UCSD-AML1 (cell line): ENCODE results near the gene SPATA31D4.
"Not testable (repeated sequence)": the region's sequence is repeated elsewhere in the genome, so short reads cannot be mapped to it uniquely, and the experiment has no call there.

Experiments
- DNase-seq: peaks from one replicate; lab custom pipeline; 2025; ENCODE audit not compliant: unreplicated experiment; lab: John Stamatoyannopoulos, UW

The SPATA31D4 gene

DNA sequence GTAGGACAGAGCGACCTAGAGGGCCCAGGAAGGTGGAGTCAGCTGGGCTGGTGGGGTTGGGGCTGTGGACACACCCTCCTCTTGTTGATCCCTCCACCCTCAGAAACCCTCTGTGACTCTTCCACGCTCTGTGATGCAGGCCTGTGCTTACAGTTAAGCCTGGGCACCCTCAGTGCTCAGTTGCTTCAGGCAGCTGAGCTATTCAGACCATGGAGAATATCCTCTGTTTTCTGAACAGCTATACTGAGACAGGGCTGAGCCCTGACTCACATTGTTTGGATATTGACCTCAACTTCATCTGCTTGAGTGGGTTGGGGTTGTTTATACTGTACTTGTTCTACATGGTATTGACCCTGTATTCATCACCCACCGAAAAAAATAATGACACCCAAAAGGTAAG, at the start of gene SPATA31D4:
SPATA31D4 (plus strand) TSS at position 124 of the 400 bp plus-strand sequence; CDS start at position 210, 86 bp downstream.
- not testable (repeated sequence) for DNase-seq

DNA sequence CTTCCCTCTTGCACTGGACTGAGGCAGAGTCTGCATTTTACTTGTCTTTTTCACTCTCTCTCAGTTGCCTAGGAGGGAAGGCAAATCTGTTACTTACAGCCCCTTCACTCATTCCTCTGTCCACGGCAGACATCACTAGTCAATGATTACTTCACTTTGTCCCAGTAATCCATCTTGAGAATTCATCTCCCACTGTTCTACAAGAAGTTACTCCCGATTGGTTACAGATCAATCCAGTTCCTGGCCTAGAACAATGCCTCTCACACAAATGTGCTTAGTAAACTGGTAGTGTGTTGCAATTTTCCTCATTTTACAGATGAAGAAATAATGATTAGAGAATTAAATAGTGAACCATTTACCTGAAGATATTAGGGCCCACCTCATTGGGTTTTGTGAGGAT, 49.7 kb upstream of the SPATA31D4 start:
- no peak for DNase-seq

GRCh38 chr9:81879501-81879916, 48.7 kb upstream of the SPATA31D4 start:
- DNase-seq = no peak

DNA sequence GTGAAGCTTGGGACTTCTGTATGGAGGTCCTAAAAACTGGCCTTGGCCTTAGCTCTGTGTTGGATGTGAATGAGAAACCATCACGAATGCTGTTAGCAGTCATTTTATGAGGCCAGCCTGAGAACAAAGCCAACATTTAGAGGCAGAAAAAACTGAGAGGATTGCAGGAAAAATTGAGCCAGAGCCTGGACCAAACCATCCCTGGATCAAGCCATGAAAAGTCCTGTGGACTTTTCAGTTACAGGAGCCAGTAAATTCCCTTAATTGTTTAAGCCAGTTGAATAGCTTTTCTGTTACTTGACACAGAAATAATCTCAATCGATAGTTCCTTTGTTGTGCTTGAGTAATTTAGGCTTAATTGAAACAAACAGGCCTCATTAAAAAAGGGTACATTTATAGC, 42.6 kb upstream of the SPATA31D4 start:
- no peak for DNase-seq

DNA sequence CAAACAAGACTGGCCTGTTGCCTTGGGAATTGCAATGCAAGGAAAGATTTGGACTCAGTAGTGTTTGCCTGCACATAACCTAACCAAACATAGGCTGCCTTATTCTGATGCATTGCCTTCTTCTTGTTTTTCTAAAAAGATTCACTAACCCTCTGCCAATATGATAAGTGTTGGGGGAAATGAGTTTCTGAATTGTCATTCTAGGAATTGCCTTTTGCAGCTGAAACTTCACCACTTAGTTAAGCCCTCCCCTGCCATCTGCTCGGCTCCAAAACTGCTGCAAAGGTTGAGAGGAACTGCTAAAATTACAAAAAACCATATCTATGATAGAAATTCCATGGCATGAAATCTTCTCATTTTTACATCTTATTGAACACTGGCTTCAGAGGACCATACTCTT, 41.6 kb upstream of the SPATA31D4 start:
- DNase-seq = no peak

DNA sequence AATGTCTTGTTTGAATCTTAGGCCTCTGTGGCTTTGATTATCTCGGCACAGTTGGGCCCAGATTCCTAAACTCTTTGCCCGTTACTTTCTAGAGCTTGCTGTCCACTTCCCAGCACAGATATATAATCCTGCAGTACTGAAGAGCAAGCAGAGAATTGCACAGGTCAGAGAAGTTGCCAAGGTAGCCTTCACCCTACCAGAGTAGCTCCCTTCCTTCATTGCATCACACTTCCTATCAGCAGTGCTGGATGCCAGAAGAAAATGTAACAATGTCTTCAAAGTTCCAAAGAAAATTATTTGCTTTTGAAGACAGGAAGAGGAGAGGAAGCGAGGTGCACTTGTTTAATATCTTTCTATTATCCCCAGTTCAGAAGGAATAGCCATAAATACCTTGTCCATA, 38.1 kb upstream of the SPATA31D4 start:
- DNase-seq = no peak

DNA sequence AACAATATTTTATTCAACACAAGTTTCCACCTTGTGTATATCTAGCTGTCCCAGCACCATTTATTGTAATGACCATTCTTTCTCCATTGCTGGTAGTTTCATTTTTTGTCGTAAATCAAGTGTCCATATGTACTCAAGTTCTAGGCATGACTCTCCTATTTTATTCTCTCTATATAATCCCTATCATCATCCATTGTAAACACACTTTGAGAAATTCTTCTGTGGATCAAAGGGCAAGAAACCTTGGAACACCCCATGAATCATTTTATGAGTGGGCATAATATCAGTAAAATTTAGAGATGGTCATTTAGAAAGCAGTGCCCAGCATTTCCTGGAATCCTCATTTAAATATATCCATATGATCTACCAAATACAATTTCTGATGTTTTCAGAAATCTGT, 35.8 kb upstream of the SPATA31D4 start:
- DNase-seq = no peak

DNA sequence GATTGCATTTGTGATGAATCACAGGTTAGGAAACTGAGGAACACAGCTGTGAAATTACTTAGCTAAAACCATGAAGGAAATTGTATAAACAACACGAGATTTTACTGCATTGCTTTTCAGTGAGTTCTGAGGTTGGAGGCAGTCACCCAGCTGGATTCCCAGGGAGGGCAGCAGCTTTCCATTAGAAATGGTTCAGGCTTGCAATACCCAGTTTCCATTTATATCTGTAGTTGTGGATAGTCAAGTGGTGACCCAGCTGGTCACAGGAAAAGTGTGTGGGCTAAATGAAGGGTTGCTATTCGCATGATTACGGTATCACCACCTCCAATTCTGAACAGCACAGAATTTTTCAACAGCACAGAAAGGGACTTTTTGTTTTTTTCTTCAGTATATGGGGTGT, 34.3 kb upstream of the SPATA31D4 start:
- DNase-seq = no peak

DNA sequence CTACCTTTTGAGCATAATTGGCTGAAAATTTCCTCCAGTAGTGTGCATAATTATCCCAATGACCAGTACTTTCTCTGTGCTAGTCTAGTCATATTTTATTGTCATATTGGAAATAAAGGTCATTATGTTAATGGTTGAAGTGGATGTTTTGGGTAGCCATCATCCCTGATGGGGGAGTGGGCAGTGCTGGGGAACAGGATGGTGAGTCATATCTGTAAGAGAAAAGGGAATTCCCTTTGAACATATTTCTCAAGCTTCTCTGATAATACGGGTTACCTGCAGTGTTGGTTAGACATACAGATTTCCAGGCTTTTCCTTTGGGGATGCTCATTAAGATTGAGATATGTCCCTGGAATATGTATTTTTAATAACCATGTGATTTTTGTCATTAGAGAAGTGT, 33.3 kb upstream of the SPATA31D4 start:
- no peak for DNase-seq

DNA sequence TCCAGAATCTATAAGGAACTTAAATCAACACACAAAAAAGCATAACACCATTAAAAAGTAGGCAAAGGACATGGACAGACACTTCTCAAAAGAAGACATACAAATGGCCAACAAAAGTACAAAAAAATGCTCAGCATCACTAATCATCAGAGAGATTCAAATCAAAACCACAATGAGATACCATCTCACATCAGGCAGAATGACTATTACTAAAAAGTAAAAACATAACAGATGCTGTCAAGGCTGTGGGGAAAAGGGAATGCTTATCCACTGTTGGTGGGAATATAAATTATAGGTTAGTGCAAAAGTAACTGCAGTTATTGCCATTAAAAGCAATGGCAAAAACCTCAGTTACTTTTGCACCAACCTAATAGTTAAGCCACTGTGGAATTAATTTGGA, 32.2 kb upstream of the SPATA31D4 start:
- DNase-seq = no peak

DNA sequence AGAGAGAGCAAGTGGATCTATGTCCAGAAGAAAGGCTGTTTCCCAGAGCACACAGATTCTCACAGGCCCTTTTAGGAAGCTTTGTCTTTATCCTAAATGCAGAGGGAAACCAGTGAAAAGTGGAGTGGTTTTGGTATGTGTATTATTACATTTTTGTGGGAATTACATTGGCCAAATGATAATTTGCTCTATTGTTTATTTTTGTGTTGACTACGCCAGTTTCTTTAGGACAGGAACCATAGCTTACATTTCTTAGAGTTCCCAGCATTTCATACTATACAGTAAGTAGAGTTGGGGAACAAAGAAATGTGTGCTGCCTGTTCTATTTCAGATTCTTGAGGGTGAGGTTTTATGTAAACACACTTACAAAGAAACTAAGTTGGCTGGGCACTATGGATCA, 29.4 kb upstream of the SPATA31D4 start:
- DNase-seq = no peak

- DNase-seq = no peak
Observed at GRCh38 chr9:81902196-81902595, 26.0 kb upstream of the SPATA31D4 start.

- no peak for DNase-seq
Observed at GRCh38 chr9:81902626-81903025, 25.6 kb upstream of the SPATA31D4 start.

DNA sequence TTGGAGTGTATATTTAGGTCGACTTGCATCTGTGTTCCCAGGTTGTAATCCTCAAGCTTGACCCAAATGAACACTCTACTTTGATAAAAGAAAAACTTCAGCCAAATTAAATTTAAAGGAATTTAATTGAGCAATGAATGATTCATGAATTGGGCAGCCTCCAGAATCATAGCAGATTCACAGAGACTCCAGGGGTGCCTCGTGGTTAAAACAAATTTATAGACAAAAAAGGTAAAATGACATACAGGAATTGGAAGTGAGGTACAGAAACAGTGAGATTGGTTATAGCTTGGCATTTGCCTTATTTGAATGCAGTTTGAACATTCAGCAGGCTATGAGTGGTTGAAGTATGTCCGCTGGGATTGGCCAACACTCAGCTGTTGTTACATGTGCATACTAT, 21.6 kb upstream of the SPATA31D4 start:
- DNase-seq = no peak

DNA sequence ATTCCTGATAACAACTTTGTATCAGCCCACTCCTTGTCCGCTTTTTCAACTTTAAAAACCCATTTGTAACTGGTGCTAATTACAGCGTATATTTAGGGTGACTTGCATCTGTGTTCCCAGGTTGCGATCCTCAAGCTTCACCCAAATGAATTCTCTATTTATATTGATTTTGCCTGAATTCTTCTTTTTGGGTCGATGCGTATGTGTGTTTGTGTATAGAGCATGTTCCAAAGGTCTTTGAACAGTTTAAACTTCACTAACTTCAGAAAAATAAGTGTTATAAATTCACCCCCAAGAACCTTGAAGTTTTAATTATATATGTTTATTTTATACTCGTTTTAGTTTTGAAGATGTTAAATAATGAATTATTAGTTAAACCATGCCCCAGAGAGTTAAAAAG, 16.1 kb upstream of the SPATA31D4 start:
- DNase-seq = no peak

DNA sequence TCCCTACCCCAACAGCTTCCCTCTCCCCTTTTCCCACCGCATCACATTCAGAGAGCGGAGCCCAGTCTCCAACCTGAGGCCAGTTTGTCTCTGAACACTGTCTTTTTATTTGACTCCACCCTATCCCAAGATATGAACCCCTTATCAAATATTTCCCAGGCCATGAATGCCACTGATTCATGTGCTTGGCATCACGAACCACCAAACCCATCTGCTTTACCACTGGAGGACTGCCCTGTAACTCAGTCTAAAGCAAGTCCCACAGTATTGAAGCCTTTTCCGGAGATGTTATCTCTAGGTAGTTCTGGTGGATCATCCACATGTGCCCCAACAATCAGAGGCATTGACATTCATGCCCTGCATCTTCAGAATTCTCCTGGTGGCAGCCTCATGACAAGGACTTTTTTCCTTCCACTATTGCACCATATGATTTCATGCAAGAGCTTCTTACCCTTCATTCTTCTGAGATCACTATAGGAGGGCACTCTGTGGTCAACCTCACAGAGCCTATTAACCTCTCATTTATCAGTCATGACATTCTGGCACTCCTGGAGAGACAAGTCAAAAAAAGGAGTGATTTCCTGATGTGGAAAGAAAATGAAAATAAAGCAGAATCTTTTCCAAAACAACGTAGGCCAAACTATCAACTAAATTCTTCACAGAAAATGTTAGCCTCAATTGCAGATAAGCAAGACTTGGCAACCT, 12.3 kb upstream of the SPATA31D4 start:
- no peak for DNase-seq

DNA sequence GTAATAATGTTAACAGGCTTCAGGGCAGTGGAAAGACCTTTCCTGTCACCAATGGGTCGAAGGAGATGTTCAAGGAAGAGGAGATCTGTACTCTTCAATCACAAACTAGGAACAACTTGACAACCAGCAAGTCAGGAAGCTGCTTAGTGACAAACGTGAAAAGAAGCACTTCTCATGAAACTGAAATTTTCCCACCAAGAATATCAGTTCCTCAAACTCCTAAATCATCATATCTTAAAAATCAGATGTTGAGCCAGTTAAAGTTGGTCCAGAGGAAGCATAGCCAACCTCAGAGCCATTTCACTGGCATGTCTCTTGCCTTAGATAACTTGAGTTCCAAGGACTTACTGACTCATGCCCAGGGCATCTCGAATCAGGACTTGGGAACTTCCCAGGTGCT, 9.7 kb upstream of the SPATA31D4 start:
- not testable (repeated sequence) for DNase-seq

DNA sequence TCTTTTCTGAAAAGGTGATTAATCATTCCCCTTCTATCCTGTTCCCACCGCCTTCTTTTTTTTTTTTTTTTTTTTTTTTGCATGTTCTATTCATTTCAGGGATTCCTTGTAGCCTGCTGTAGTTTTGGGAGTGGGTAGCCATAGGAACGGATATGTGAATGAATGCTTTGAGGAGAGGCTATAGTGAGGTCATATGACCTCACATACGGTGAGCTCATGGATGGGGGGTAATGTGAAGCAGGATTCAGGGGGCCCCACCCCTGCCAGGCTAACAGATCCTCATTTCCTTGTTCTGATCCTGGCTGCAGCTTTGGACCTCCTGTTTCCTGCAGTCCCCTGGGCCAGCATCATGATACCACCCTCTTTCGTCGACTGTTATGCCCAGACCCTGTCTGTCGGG, 1.9 kb downstream of the SPATA31D4 start:
- DNase-seq = not testable (repeated sequence)

DNA sequence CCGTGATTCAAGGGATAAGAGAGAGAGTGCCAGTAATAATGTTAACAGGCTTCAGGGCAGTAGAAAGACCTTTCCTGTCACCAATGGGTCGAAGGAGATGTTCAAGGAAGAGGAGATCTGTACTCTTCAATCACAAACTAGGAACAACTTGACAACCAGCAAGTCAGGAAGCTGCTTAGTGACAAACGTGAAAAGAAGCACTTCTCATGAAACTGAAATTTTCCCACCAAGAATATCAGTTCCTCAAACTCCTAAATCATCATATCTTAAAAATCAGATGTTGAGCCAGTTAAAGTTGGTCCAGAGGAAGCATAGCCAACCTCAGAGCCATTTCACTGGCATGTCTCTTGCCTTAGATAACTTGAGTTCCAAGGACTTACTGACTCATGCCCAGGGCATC, 5.3 kb downstream of the SPATA31D4 start:
- DNase-seq = not testable (repeated sequence)

GRCh38 chr9:81943393-81943792, 15.2 kb downstream of the SPATA31D4 start, which contains the start of gene SPATA31D3:
Gene SPATA31D3 (plus strand): TSS chr9:81943500. CDS start chr9:81943586, 86 bp downstream.
- not testable (repeated sequence) for DNase-seq

DNA sequence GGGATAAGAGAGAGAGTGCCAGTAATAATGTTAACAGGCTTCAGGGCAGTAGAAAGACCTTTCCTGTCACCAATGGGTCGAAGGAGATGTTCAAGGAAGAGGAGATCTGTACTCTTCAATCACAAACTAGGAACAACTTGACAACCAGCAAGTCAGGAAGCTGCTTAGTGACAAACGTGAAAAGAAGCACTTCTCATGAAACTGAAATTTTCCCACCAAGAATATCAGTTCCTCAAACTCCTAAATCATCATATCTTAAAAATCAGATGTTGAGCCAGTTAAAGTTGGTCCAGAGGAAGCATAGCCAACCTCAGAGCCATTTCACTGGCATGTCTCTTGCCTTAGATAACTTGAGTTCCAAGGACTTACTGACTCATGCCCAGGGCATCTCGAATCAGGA, 20.4 kb downstream of the SPATA31D4 start:
- not testable (repeated sequence) for DNase-seq

DNA sequence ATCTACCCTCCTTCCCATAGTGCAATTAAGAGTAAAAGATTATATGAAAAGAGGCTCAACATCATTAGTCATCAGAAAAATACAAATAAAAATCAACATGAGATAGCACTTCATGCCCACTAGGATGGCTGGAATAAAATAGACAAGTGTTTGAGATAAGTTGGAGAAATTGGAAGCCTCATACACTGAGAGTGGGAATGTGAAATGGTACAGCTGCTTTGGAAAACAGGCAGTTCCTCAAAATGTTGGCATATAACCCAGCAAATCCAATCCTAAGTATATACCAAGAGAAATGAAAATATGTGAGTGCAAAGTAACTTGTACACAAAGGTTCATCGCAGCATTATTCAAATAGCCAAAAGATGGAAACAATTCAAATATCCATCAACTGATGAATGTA, 24.9 kb downstream of the SPATA31D4 start:
- DNase-seq = no peak

DNA sequence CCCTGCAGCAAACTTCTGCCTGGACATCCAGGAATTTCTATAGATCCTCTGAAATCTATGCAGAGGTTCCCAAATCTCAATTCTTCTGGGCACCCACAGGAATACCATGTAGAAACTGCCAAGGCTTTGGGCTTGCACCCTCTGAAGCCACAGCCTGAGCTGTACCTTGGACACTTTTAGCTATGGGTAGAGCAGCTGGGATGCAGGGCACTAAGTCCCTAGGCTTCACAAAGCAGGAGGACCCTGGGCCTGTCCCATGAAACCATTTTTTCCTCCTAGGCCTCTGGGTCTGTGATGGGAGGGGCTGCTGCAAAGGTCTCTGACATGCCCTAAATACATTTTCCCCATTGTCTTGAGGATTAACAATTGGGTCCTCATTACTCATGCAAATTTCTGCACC, 27.4 kb downstream of the SPATA31D4 start:
- DNase-seq = no peak
